ENCODE measurements around the gene BRIP1.

GRCh38 chr17:61755668-61756067, 107.7 kb downstream of the BRIP1 start:
- TF ChIP-seq CTCF (IDR thresholded peaks at IDR 0.05) (no peak), ZFX (IDR thresholded peaks at IDR 0.05; ENCODE audit: borderline replicate concordance) (no peak)
